ENCODE measurements around the gene MEIS1.

The MEIS1 gene

GRCh38 chr2:66571918-66572317 is 137.0 kb downstream of the MEIS1 start:
- no peak for DNase-seq

GRCh38 chr2:66572391-66572790 is 137.5 kb downstream of the MEIS1 start:
- DNase-seq: no peak

- DNase-seq: no peak
Measured at GRCh38 chr2:66573416-66573815, 138.5 kb downstream of the MEIS1 start.

- no peak for DNase-seq
Measured at GRCh38 chr2:66573821-66574233, 138.9 kb downstream of the MEIS1 start.

GRCh38 chr2:66574701-66575624 is 140.0 kb downstream of the MEIS1 start:
- DNase-seq: no peak

GRCh38 chr2:66575625-66576310 is 140.8 kb downstream of the MEIS1 start:
- DNase-seq: no peak

- no peak for DNase-seq
Measured at GRCh38 chr2:66576311-66576560, 141.3 kb downstream of the MEIS1 start.

- DNase-seq: no peak
Measured at GRCh38 chr2:66576561-66577320, 141.8 kb downstream of the MEIS1 start.

GRCh38 chr2:66577321-66578053 is 142.6 kb downstream of the MEIS1 start:
- no peak for DNase-seq

GRCh38 chr2:66578054-66578686 is 143.2 kb downstream of the MEIS1 start:
- DNase-seq: no peak

GRCh38 chr2:66578687-66579106 is 143.8 kb downstream of the MEIS1 start:
- DNase-seq: peak in 1 of 2 experiments; percentile 24

GRCh38 chr2:66579186-66580126 is 144.5 kb downstream of the MEIS1 start:
- no peak for DNase-seq

- DNase-seq: no peak
Measured at GRCh38 chr2:66580166-66581049, 145.5 kb downstream of the MEIS1 start.

GRCh38 chr2:66581339-66582103 is 146.6 kb downstream of the MEIS1 start:
- no peak for DNase-seq

- DNase-seq: no peak
Measured at GRCh38 chr2:66582104-66582986, 147.4 kb downstream of the MEIS1 start.

- no peak for DNase-seq
Measured at GRCh38 chr2:66582987-66583880, 148.3 kb downstream of the MEIS1 start.

- no peak for DNase-seq
Measured at GRCh38 chr2:66583881-66584280, 149.0 kb downstream of the MEIS1 start.
